Measurements from ENCODE around the gene OPCML.

OPCML gene

GRCh38 chr11:133075351-133075750, 456.9 kb downstream of the OPCML start:
- no peaks in the 10 kb centered on the region for H3K36me3 ChIP-seq (replicated peaks; ENCODE audit: insufficient read depth, low read length)
- H3F3A ChIP-seq (ENCODE audit: insufficient read depth, low read length), result no peaks in the 10 kb centered on the region
- no peaks in the 10 kb centered on the region for H3K9me2 ChIP-seq (replicated peaks; ENCODE audit: insufficient read depth, low read length)
- no peak overlapping the region for H3K27ac ChIP-seq (ENCODE audit: low read length)
- no peak overlapping the region for H3K4me3 ChIP-seq (ENCODE audit: low read length)
- no peaks in the 10 kb centered on the region for H3K4me1 ChIP-seq (ENCODE audit: low read length)
- H3K79me2 ChIP-seq (ENCODE audit: low read length), result no peaks in the 10 kb centered on the region
- no peak for TF ChIP-seq CTCF (IDR thresholded peaks at IDR 0.05; ENCODE audit: low read length)
- TF ChIP-seq EZH2phosphoT487 (IDR thresholded peaks at IDR 0.05; ENCODE audit: low read length), result no peak
- no peak for TF ChIP-seq EZH2 (optimal IDR thresholded peaks at IDR 0.05; ENCODE audit: low read depth, low read length)
- H3K9ac ChIP-seq (ENCODE audit: low read length), result no peak overlapping the region
- H3K4me2 ChIP-seq (ENCODE audit: low read depth, low read length), result no peak overlapping the region
- H4K20me1 ChIP-seq (ENCODE audit: insufficient read depth, low read length), result no peaks in the 10 kb centered on the region
- H2AFZ ChIP-seq (ENCODE audit: low read length), result no peak overlapping the region
- H3K27me3 ChIP-seq (replicated peaks; ENCODE audit: insufficient read depth, low read length), result 0 out of 2 replicates have a peak, but pooled peaks cover 5% of the 10 kb centered on the region
- DNase-seq, result no peak
- no peaks in the 10 kb centered on the region for H3K9me3 ChIP-seq (replicated peaks; ENCODE audit: insufficient read depth, low read length)

- Histone ChIP-seq H3K4me3 (ENCODE audit: low read length) (no peak overlapping the region), H3K4me2 (ENCODE audit: low read depth, low read length) (no peak overlapping the region), H3K9ac (ENCODE audit: low read length) (no peak overlapping the region), H4K20me1 (ENCODE audit: insufficient read depth, low read length) (no peaks in the 10 kb centered on the region), H3K27me3 (replicated peaks; ENCODE audit: insufficient read depth, low read length) (no peaks in the 10 kb centered on the region), H3F3A (ENCODE audit: insufficient read depth, low read length) (no peaks in the 10 kb centered on the region), H3K27ac (ENCODE audit: low read length) (no peak overlapping the region), H3K9me2 (replicated peaks; ENCODE audit: insufficient read depth, low read length) (no peaks in the 10 kb centered on the region), H3K79me2 (ENCODE audit: low read length) (no peaks in the 10 kb centered on the region), H3K4me1 (ENCODE audit: low read length) (no peaks in the 10 kb centered on the region), H3K9me3 (replicated peaks; ENCODE audit: insufficient read depth, low read length) (no peaks in the 10 kb centered on the region), H3K36me3 (replicated peaks; ENCODE audit: insufficient read depth, low read length) (no peaks in the 10 kb centered on the region), H2AFZ (ENCODE audit: low read length) (no peak overlapping the region)
- no peak for TF ChIP-seq EZH2phosphoT487 (IDR thresholded peaks at IDR 0.05; ENCODE audit: low read length)
- no peak for TF ChIP-seq EZH2 (optimal IDR thresholded peaks at IDR 0.05; ENCODE audit: low read depth, low read length)
- no peak for TF ChIP-seq CTCF (IDR thresholded peaks at IDR 0.05; ENCODE audit: low read length)
- no peak for DNase-seq
Measured at GRCh38 chr11:133072858-133073582, 459.3 kb downstream of the OPCML start.

GRCh38 chr11:133072378-133072777, 459.9 kb downstream of the OPCML start:
- Histone ChIP-seq H3K36me3 (replicated peaks; ENCODE audit: insufficient read depth, low read length) (no peaks in the 10 kb centered on the region), H3K4me3 (ENCODE audit: low read length) (no peak overlapping the region), H3K9ac (ENCODE audit: low read length) (no peak overlapping the region), H3F3A (ENCODE audit: insufficient read depth, low read length) (no peaks in the 10 kb centered on the region), H3K4me1 (ENCODE audit: low read length) (no peaks in the 10 kb centered on the region), H3K79me2 (ENCODE audit: low read length) (no peaks in the 10 kb centered on the region), H3K9me2 (replicated peaks; ENCODE audit: insufficient read depth, low read length) (no peaks in the 10 kb centered on the region), H3K9me3 (replicated peaks; ENCODE audit: insufficient read depth, low read length) (no peaks in the 10 kb centered on the region), H3K4me2 (ENCODE audit: low read depth, low read length) (no peak overlapping the region), H4K20me1 (ENCODE audit: insufficient read depth, low read length) (no peaks in the 10 kb centered on the region), H3K27me3 (replicated peaks; ENCODE audit: insufficient read depth, low read length) (no peaks in the 10 kb centered on the region), H2AFZ (ENCODE audit: low read length) (no peak overlapping the region), H3K27ac (ENCODE audit: low read length) (no peak overlapping the region)
- DNase-seq, result no peak
- TF ChIP-seq EZH2phosphoT487 (IDR thresholded peaks at IDR 0.05; ENCODE audit: low read length) (no peak), CTCF (IDR thresholded peaks at IDR 0.05; ENCODE audit: low read length) (no peak), EZH2 (optimal IDR thresholded peaks at IDR 0.05; ENCODE audit: low read depth, low read length) (no peak)
